ENCODE measurements around the gene AGMAT. TPM values are rescaled to one million over a fixed set of nuclear protein-coding genes. Genes with fewer than 3 reads are reported as not detected.

AGMAT gene
- total and polyA plus RNA-seq, 2 of the 8 experiments (the other 6 are each of a cell fraction or from before 2014, with no cell fraction given): 3.7 to 5.8 TPM

DNA sequence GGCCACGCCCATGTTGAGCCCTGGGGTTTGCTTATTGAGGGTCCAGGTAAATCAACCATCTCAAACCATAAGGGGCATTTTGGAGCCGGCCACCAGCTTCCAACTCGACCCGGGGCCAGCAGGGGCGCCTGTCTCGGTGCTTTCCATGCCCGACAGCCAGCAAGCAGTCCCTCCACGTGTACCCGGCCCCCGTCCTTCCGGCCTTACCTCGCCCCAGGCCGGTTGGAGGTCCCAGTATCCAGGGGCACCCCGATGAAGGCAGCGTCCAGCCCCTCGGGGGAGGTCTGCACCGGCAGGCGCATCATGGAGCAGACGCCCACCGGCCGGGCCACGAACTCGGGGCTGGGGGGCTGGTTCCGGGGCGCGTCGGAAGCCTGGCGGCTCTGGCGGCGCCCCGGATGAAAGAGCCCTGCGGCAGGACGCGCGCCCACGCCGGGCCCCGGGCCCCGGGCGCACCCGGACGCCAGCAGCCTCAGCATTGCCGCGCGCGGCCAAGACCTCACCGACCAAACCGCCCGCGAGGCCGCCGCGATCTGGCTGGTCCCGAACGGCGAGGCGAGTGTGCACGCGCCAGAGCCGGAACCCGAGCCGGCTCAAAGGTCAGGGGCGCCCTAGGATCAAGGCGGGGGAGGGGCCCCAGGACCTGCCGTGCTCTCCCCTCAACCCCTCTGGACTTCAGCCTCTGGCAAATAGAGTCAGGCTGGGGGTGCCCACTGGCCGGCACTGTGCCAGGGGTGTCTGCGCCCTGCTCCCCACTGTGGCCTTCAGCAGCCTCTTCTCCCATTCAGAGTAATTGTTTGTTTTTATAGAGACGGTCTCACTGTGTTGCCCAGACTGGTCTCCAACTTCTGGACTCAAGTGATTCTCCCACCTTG, at the start of gene AGMAT (continued):
- TF ChIP-seq KDM1A (IDR thresholded peaks at IDR 0.05; ENCODE audit: borderline replicate concordance, low read length) (no peak), EP300 (IDR thresholded peaks at IDR 0.05; ENCODE audit: borderline replicate concordance in 1 of 2, low read depth in 2 of 2, low read length in 2 of 2) (no peak), SRF (IDR thresholded peaks at IDR 0.05; ENCODE audit: low read depth, low read length) (no peak), BCL11A (IDR thresholded peaks at IDR 0.05; ENCODE audit: low read depth in 2 of 2, low read length in 2 of 2) (no peak), RNF2 (IDR thresholded peaks at IDR 0.05; ENCODE audit: borderline replicate concordance, low read depth, low read length, missing control alignments, poor library complexity, severe bottlenecking) (no peak), RFX5 (IDR thresholded peaks at IDR 0.05; ENCODE audit: borderline replicate concordance, low read depth, low read length) (no peak), TAF1 (IDR thresholded peaks at IDR 0.05; ENCODE audit: low read depth, low read length) (peak; percentile 68; the same call in 1 of the 2 replicates), RBBP5 (IDR thresholded peaks at IDR 0.05; ENCODE audit: borderline replicate concordance, low read depth, low read length) (no peak), JUND (IDR thresholded peaks at IDR 0.05; ENCODE audit: low read length) (peak; percentile 39; the same call in 1 of the 2 replicates), GABPA (IDR thresholded peaks at IDR 0.05; ENCODE audit: borderline replicate concordance, insufficient read depth, low read length) (peak; percentile 14; the same call in 1 of the 2 replicates), MAFK (IDR thresholded peaks at IDR 0.05; ENCODE audit: low read depth, low read length) (no peak), NRF1 (IDR thresholded peaks at IDR 0.05; ENCODE audit: low read depth, low read length) (no peak), RAD21 (IDR thresholded peaks at IDR 0.05 in 1 of 2, conservative IDR thresholded peaks at IDR 0.05 in 1 of 2; ENCODE audit: low read depth in 2 of 2, low read length in 2 of 2) (peak; percentile 14 to 34; a peak in 2 of 4 replicates), SIN3A (conservative IDR thresholded peaks at IDR 0.05 in 1 of 2, IDR thresholded peaks at IDR 0.05 in 1 of 2; ENCODE audit: low read depth in 1 of 2, low read length in 2 of 2) (peak in 1 of 2 experiments; percentile 81; a peak in 2 of 4 replicates), TAF7 (optimal IDR thresholded peaks at IDR 0.05; ENCODE audit: borderline replicate concordance, low read depth, low read length) (peak; percentile 40), KDM5A (IDR thresholded peaks at IDR 0.05; ENCODE audit: low read length) (no peak), FOSL1 (IDR thresholded peaks at IDR 0.05; ENCODE audit: insufficient read depth, low read depth, low read length) (no peak)
- TF ChIP-seq, protein P1, sequence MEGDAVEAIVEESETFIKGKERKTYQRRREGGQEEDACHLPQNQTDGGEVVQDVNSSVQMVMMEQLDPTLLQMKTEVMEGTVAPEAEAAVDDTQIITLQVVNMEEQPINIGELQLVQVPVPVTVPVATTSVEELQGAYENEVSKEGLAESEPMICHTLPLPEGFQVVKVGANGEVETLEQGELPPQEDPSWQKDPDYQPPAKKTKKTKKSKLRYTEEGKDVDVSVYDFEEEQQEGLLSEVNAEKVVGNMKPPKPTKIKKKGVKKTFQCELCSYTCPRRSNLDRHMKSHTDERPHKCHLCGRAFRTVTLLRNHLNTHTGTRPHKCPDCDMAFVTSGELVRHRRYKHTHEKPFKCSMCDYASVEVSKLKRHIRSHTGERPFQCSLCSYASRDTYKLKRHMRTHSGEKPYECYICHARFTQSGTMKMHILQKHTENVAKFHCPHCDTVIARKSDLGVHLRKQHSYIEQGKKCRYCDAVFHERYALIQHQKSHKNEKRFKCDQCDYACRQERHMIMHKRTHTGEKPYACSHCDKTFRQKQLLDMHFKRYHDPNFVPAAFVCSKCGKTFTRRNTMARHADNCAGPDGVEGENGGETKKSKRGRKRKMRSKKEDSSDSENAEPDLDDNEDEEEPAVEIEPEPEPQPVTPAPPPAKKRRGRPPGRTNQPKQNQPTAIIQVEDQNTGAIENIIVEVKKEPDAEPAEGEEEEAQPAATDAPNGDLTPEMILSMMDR (IDR thresholded peaks at IDR 0.05; ENCODE audit: control extremely low read depth in 1 of 3, insufficient read depth in 1 of 3, low read depth in 1 of 3, low read length in 3 of 3): peak; percentile 51 to 65 (median 56)
